BJ (cell line): Measurements from ENCODE around the gene PHPT1. TPM values are rescaled to one million over a fixed set of nuclear protein-coding genes. Genes with fewer than 3 reads are reported as not detected.
"Not testable (repeated sequence)": the region's sequence is repeated elsewhere in the genome, so short reads cannot be mapped to it uniquely, and the experiment has no call there.

Experiments used
- CTCF ChIA-PET: fragments of 350-600 bp; formaldehyde crosslinking; extraction: SDS; loops from one replicate; lab custom pipeline; 2021; ENCODE audit warnings: antibody characterized with exemption, inconsistent platforms; lab: Yijun Ruan, JAX
- POLR2A ChIA-PET: fragments of 300-600 bp; sonication (Branson Sonifier 250); formaldehyde crosslinking; extraction: SDS; loops from one replicate; lab custom pipeline; 2021; ENCODE audit warnings: antibody characterized with exemption; lab: Charles Lee
- DNase-seq: peaks from one replicate; pipeline ENCODE4 v3.0.0-alpha.2; 2011; ENCODE audit warnings: low read depth
- H3K27me3 ChIP-seq: 2 replicates; pipeline ENCODE4 v1.6.0; 2011; ENCODE audit warnings: low read length; ENCODE audit not compliant: control insufficient read depth, insufficient read depth
- H3K36me3 ChIP-seq: 2 replicates; pipeline ENCODE4 v1.5.1; 2011; ENCODE audit warnings: low read length; ENCODE audit not compliant: control insufficient read depth, insufficient read depth
- H3K4me3 ChIP-seq: 2 replicates; pipeline ENCODE4 v1.5.1; 2011; ENCODE audit warnings: low read depth, mild to moderate bottlenecking, control low read depth, low read length
- CTCF ChIP-seq: IDR thresholded peaks from 2 replicates; pipeline ENCODE4 v1.5.1; 2011; ENCODE audit warnings: low read depth, mild to moderate bottlenecking, control low read depth, inconsistent platforms, low read length, moderate library complexity; ENCODE audit not compliant: insufficient read depth
- polyA plus RNA-seq: library from polyadenylated mRNA; depleted of rRNA; stranded (reverse); fragments of >200 nt; gene quantifications from 2 replicates; pipeline ENCODE4 v1.2.3, GENCODE V29; 2011

PHPT1 gene
- polyA plus RNA-seq, 1 experiment: 233 TPM

GRCh38 chr9:136861874-136862457, 12.8 kb downstream of the PHPT1 start:
- ChIA-PET CTCF (no interaction called here), POLR2A (no interaction called here)
- H3K4me3 ChIP-seq: no peak overlapping the region
- TF ChIP-seq CTCF: no peak
- DNase-seq: no peak
- no peaks in the 10 kb centered on the region for H3K27me3 ChIP-seq
- H3K36me3 ChIP-seq: peaks cover 27% of the 10 kb centered on the region

DNA sequence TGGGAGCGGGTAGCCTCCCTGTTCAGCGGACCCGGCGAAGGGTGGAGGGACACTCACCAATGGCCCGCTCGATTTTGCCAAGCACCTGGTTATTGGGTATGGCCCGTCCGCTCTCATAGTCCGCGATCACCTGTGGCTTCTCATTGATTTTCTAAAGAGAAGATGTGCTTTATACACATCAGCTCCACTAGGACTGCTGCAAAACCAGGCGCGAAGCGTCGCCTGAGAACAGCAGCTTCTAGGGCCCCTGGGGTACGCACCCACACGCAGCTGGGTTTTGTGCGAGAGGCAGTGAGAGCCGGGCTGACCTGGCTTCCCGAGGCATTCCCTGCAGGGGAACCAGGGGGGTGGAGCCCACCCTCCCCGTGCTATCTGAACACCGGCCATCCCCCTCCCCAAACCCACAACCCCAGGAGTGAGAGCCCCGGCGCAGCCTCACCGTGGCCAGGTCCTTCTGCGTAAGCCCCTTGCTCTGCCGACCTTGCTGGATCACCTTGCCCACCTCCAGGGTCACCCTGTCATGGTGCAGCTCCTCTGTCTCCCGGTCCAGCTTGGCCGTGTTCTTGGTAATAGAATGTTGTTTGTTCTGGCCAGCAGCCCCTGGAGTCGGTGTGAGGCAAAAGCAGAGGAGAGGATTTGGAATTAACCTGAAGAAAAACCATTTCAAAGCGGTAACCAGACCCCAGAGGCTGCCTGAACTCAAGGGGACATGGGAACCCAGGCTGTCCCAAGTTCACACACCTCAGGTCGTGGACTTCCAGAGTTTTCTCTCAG, 13.8 kb downstream of the PHPT1 start:
- CTCF ChIA-PET: no interaction called here

DNA sequence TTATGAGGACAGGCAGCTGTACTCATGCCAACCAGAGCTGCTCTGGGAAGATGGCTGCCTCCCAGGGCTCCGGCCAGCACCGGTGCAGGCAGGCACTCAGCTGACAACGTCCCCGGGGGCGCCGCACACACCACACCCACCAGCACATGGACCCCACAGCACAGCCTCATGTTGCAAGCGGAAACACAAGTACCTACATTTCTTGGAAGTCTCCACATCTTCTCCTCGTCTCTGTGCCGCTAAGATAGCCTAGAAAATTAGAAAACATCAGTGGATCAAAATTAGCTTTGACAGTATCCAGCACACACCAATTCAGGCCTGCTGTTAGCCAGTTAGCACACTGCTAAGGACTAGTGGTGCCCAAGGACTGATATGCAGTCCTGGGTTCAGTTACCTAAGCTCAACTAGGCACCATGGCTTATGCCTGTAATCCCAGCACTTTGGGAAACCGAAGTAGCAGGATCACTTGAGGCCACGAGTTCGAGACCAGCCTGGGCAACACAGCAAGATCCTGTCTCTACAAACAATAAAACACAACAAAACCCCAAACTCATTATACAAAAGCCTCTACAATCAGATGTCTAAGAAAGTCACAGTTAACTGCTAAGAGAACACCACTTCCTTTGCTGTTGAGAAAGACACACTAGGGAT, 14.5 kb downstream of the PHPT1 start:
- Histone ChIP-seq H3K36me3 (peaks cover 26% of the 10 kb centered on the region), H3K4me3 (no peak overlapping the region), H3K27me3 (no peaks in the 10 kb centered on the region)
- ChIA-PET POLR2A (no interaction called here), CTCF (no interaction called here)
- DNase-seq: no peak
- TF ChIP-seq CTCF: no peak

More for the DNA sequence above, 13.8 kb downstream of the PHPT1 start:
- Histone ChIP-seq H3K4me3 (no peak overlapping the region), H3K36me3 (peaks cover 26% of the 10 kb centered on the region), H3K27me3 (no peaks in the 10 kb centered on the region)
- no peak for DNase-seq
- POLR2A ChIA-PET: no interaction called here
- TF ChIP-seq CTCF: no peak

GRCh38 chr9:136865041-136865767, 16.0 kb downstream of the PHPT1 start:
- Histone ChIP-seq H3K27me3 (no peaks in the 10 kb centered on the region), H3K4me3 (peak overlapping the region; percentile 96), H3K36me3 (peaks cover 24% of the 10 kb centered on the region)
- TF ChIP-seq CTCF: no peak
- ChIA-PET CTCF (interaction anchor here (0.9 kb wide), 1 partner anchor 55 kb away, joined by 3 read pairs; no protein-coding TSS in a partner anchor), POLR2A (no interaction called here)
- DNase-seq: no peak

DNA sequence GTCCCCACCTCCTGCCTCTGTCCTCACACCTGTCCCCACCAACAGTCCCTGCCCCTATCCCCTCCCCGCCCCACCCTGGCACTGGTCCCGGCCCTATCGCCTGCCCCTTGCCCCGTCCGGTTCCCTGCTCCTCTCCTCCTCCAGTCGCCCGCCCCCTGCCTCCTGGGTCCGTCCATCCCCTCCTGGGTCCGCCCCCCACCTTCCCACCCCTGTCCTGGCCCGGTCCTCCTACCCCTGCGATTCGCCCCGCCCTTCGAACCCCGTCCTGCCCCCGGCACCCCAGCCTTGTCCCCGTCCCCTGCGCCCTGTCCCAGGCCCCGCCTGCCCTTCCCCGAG, 16.5 kb downstream of the PHPT1 start:
- POLR2A ChIA-PET: no interaction called here

DNA sequence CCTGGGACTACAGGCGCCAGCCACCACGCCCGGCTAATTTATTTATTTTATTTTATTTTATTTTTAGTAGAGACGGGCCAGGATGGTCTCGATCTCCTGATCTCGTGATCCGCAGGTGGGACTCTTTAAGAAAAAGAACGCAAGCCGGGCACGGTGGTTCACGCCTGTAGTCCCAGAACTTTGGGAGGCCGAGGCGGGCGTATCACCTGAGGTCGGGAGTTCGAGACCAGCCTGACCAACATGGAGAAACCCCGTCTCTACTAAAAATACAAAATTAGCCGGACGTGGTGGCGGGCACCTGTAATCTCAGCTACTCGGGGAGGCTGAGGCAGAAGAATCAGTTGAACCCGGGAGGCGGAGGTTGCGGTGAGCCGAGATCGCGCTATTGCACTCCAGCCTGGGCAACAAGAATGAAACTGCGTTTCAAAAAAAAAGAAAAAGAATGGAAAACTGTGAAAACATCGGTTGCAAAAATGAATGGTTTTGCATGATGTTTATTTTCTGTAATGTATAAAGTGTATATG, 17.8 kb downstream of the PHPT1 start:
- CTCF ChIA-PET: interaction anchor here (1.1 kb wide), 1 partner anchor 17 kb away, joined by 3 read pairs; no protein-coding TSS in a partner anchor
- Histone ChIP-seq H3K4me3 (peak overlapping the region; percentile 96), H3K36me3 (peaks cover 14% of the 10 kb centered on the region)
- DNase-seq, H3K27me3 ChIP-seq, POLR2A ChIA-PET: not testable (repeated sequence)

More for the DNA sequence above, 16.5 kb downstream of the PHPT1 start:
- H3K36me3 ChIP-seq: peaks cover 22% of the 10 kb centered on the region
- no peak for DNase-seq
- TF ChIP-seq CTCF: no peak
- H3K27me3 ChIP-seq: no peaks in the 10 kb centered on the region
- CTCF ChIA-PET: no interaction called here
- H3K4me3 ChIP-seq: peak overlapping the region; percentile 96
